OCI-LY7 (cell line): Measurements from ENCODE around the gene PAGR1. TPM values are rescaled to one million over a fixed set of nuclear protein-coding genes. Genes with fewer than 3 reads are reported as not detected.

Source experiments
- BruUV-seq: library from RNA; stranded (reverse); fragments of 400-500 nt; replicated peaks from 2 replicates; lab custom pipeline; 2021; lab: Mats Ljungman, UMichigan
- CTCF ChIA-PET: fragments of 300-600 bp; sonication (Branson Sonifier 250); formaldehyde crosslinking; loops from one replicate; lab custom pipeline; 2022; ENCODE audit warnings: antibody characterized with exemption; ENCODE audit not compliant: unreplicated experiment; lab: Charles Lee
- POLR2A ChIA-PET: fragments of 300-600 bp; sonication (Branson Sonifier 250); formaldehyde crosslinking; loops from one replicate; lab custom pipeline; 2022; ENCODE audit warnings: antibody characterized with exemption; lab: Charles Lee
- DNase-seq: peaks from one replicate; pipeline ENCODE4 v3.0.0-alpha.2; 2015; ENCODE audit warnings: low spot score
- H2AFZ ChIP-seq: fragments of 200-600 bp; sonication (generic), shearing (Covaris generic); 2 replicates; pipeline ENCODE4 v1.6.1; 2014; ENCODE audit warnings: mild to moderate bottlenecking, antibody characterized with exemption, low read length, moderate library complexity
- H3K27ac ChIP-seq: fragments of 200-600 bp; sonication (generic); 2 replicates; pipeline ENCODE4 v1.5.1; 2014; ENCODE audit warnings: mixed run types, low read depth, mild to moderate bottlenecking, moderate library complexity, low read length, inconsistent platforms; ENCODE audit not compliant: poor library complexity, severe bottlenecking
- H3K36me3 ChIP-seq: fragments of 200-600 bp; sonication (generic); 2 replicates; pipeline ENCODE4 v1.6.1; 2014; ENCODE audit warnings: mild to moderate bottlenecking, antibody characterized with exemption, low read length, moderate library complexity, mixed read lengths; ENCODE audit not compliant: insufficient read depth
- H3K4me1 ChIP-seq: fragments of 200-600 bp; sonication (generic); 2 replicates; pipeline ENCODE4 v1.5.1; 2014; ENCODE audit warnings: mild to moderate bottlenecking, low read length; ENCODE audit not compliant: insufficient read depth, poor library complexity, severe bottlenecking
- H3K4me2 ChIP-seq: fragments of 200-600 bp; sonication (generic); 2 replicates; pipeline ENCODE4 v1.6.1; 2014; ENCODE audit warnings: mild to moderate bottlenecking, low read length
- H3K4me3 ChIP-seq: fragments of 200-600 bp; sonication (generic); 2 replicates; pipeline ENCODE4 v1.5.1; 2014; ENCODE audit warnings: mild to moderate bottlenecking, low read depth, low read length; ENCODE audit not compliant: poor library complexity, severe bottlenecking
- H3K79me2 ChIP-seq: fragments of 200-600 bp; sonication (generic); 2 replicates; pipeline ENCODE4 v1.6.1; 2016; ENCODE audit warnings: low read depth, mild to moderate bottlenecking, low read length, moderate library complexity, mixed read lengths; ENCODE audit not compliant: insufficient read depth
- H3K9me2 ChIP-seq: fragments of 200-600 bp; sonication (generic); 2 replicates; pipeline ENCODE4 v1.6.1; 2016; ENCODE audit warnings: mild to moderate bottlenecking, low read length, mixed read lengths; ENCODE audit not compliant: insufficient read depth
- H3K9me3 ChIP-seq: fragments of 200-600 bp; sonication (generic); 2 replicates; pipeline ENCODE4 v1.6.1; 2014; ENCODE audit warnings: mild to moderate bottlenecking, mixed run types, low read length, mixed read lengths
- H4K20me1 ChIP-seq: fragments of 200-600 bp; sonication (generic); 2 replicates; pipeline ENCODE4 v1.6.1; 2014; ENCODE audit warnings: mild to moderate bottlenecking, antibody characterized with exemption, low read length, moderate library complexity, mixed read lengths; ENCODE audit not compliant: insufficient read depth
- EZH2phosphoT487 ChIP-seq: fragments of 200-600 bp; sonication (generic); IDR thresholded peaks from 2 replicates; pipeline ENCODE4 v1.6.1; 2018; ENCODE audit warnings: low read depth, borderline replicate concordance, mild to moderate bottlenecking, mixed run types, antibody characterized with exemption, low read length, moderate library complexity, mixed read lengths
- intact Hi-C: fragments of 100-400 bp; cut with micrococcal nuclease; formaldehyde crosslinking; loops from one replicate; pipeline ENCODE4 v1.10.0; 2022; ENCODE audit not compliant: unreplicated experiment
- total RNA-seq, 2 experiments: library from RNA; depleted of rRNA in 1 of 2; stranded (reverse); fragments of >200 nt in 1 of 2; shearing (Covaris generic) in 1 of 2; gene quantifications; 2 replicates each; pipeline ENCODE4 v1.2.3, GENCODE V29; 2014 to 2022
- TF ChIP-seq, protein P1 (sequence below): fragments of 200-600 bp; sonication (generic); conservative IDR thresholded peaks from 2 replicates; pipeline ENCODE4 v1.5.1; 2014; ENCODE audit warnings: mild to moderate bottlenecking, antibody characterized with exemption, low read length, moderate library complexity, mixed read lengths

PAGR1 gene
- total RNA-seq, 2 experiments from 2014 or later: 51.7 to 59.4 TPM

DNA sequence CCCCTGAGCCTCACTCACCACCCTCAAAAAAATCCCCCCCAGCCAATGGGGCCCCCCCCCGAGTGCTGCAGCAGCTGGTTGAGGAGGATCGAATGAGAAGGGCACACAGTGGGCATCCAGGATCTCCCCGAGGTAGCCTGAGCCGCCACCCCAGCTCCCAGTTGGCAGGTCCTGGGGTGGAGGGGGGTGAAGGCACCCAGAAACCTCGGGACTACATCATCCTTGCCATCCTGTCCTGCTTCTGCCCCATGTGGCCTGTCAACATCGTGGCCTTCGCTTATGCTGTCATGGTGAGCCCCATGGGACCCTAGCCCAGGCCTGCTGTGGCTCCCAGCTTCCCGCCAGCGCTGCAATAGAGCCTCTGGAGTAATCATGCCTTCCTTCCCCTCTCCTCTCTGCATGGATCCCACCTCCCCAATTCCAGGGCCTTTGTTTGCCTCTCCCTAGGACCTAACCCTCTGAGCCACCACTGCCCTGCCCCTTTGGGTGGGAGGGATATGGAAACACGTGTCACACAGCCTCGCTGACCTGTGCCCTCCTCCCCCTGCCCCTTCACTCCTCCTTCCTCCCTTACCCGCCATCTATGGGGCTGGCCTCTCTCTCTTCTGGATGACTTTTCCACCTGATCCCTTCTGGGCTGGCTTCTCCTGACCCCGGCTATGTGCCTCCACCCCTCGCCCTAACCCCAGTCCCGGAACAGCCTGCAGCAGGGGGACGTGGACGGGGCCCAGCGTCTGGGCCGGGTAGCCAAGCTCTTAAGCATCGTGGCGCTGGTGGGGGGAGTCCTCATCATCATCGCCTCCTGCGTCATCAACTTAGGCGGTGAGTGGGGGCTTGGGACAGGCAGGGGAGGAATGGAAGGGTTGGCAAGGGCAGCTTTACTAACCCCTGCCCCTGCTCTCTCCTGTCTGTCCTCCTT is 2.0 kb upstream of the PAGR1 start:
- peaks cover 57% of the 10 kb centered on the region for H3K4me1 ChIP-seq
- H4K20me1 ChIP-seq: peaks cover 11% of the 10 kb centered on the region; the same call in 1 of the 2 replicates
- peak overlapping the region; percentile 88; the same call in 1 of the 2 replicates for H3K4me2 ChIP-seq
- no peak overlapping the region for H3K27ac ChIP-seq
- no peak overlapping the region for H2AFZ ChIP-seq
- DNase-seq: no peak
- TF ChIP-seq, protein P1, sequence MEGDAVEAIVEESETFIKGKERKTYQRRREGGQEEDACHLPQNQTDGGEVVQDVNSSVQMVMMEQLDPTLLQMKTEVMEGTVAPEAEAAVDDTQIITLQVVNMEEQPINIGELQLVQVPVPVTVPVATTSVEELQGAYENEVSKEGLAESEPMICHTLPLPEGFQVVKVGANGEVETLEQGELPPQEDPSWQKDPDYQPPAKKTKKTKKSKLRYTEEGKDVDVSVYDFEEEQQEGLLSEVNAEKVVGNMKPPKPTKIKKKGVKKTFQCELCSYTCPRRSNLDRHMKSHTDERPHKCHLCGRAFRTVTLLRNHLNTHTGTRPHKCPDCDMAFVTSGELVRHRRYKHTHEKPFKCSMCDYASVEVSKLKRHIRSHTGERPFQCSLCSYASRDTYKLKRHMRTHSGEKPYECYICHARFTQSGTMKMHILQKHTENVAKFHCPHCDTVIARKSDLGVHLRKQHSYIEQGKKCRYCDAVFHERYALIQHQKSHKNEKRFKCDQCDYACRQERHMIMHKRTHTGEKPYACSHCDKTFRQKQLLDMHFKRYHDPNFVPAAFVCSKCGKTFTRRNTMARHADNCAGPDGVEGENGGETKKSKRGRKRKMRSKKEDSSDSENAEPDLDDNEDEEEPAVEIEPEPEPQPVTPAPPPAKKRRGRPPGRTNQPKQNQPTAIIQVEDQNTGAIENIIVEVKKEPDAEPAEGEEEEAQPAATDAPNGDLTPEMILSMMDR: no peak
- no peak for TF ChIP-seq EZH2phosphoT487
- no peaks in the 10 kb centered on the region for H3K9me2 ChIP-seq
- no peak overlapping the region for H3K4me3 ChIP-seq
- BruUV-seq: no TSS peak
- ChIA-PET POLR2A (no interaction called here), CTCF (no interaction called here)
- peaks cover 38% of the 10 kb centered on the region for H3K36me3 ChIP-seq
- peaks cover 26% of the 10 kb centered on the region; the same call in 1 of the 2 replicates for H3K79me2 ChIP-seq
- H3K9me3 ChIP-seq: no peaks in the 10 kb centered on the region
- intact Hi-C loops: no loop called here

DNA sequence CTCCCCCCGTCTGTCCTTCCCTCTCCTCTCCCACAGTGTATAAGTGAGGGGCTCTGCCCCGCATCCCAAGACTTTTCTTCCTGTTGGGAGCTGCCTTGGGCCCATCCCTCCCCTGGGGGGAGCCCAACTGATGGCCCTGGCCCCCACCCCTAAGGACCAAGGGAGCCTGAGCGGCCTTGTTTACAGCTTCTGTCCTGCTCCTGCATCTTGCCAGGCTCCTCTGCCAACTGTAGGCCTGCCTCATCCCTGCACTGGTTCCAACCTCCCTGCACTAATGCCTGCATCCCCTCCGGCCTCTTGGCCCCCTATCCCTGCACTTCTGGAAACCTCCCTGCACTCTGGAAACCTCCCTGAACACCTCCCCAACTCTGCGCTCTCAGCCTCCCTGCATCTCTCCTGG is 1.4 kb upstream of the PAGR1 start:
- POLR2A ChIA-PET: no interaction called here
- H3K79me2 ChIP-seq: peaks cover 21% of the 10 kb centered on the region; the same call in 1 of the 2 replicates
- intact Hi-C loops: no loop called here
- H4K20me1 ChIP-seq: 0 out of 2 replicates have a peak, but pooled peaks cover 8% of the 10 kb centered on the region
- H3K9me2 ChIP-seq: no peaks in the 10 kb centered on the region
- H2AFZ ChIP-seq: no peak overlapping the region
- peak overlapping the region; percentile 88 for H3K4me2 ChIP-seq
- no TSS peak for BruUV-seq
- DNase-seq: no peak
- TF ChIP-seq, protein P1: no peak
- TF ChIP-seq EZH2phosphoT487: no peak
- H3K9me3 ChIP-seq: no peaks in the 10 kb centered on the region
- H3K4me1 ChIP-seq: peaks cover 56% of the 10 kb centered on the region
- peak overlapping the region; percentile 89 for H3K4me3 ChIP-seq
- H3K36me3 ChIP-seq: peaks cover 38% of the 10 kb centered on the region
- H3K27ac ChIP-seq: peak overlapping the region; percentile 72
- CTCF ChIA-PET: no interaction called here
